ENCODE results near the gene GNPAT.

DNA sequence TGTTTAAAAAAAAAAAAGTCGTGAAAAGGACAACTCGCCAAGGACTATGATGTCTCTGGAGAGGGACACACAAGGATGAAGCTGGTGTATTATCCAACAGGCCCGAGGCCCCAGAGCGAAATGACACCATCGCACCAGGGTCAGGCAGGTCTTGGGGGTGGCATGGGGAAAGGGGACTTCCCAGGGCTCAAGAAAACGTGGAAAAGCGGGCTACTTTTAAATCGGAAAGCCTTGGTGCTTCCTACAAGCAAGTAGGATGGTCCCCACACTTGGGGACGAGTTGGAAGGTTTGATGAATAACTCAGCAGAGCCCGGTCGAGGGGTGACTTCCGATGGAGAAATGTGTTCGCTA lies 505 bp upstream of the GNPAT start:
- TF ChIP-seq, protein P1, sequence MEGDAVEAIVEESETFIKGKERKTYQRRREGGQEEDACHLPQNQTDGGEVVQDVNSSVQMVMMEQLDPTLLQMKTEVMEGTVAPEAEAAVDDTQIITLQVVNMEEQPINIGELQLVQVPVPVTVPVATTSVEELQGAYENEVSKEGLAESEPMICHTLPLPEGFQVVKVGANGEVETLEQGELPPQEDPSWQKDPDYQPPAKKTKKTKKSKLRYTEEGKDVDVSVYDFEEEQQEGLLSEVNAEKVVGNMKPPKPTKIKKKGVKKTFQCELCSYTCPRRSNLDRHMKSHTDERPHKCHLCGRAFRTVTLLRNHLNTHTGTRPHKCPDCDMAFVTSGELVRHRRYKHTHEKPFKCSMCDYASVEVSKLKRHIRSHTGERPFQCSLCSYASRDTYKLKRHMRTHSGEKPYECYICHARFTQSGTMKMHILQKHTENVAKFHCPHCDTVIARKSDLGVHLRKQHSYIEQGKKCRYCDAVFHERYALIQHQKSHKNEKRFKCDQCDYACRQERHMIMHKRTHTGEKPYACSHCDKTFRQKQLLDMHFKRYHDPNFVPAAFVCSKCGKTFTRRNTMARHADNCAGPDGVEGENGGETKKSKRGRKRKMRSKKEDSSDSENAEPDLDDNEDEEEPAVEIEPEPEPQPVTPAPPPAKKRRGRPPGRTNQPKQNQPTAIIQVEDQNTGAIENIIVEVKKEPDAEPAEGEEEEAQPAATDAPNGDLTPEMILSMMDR (IDR thresholded peaks at IDR 0.05; ENCODE audit: insufficient read depth, low read depth, low read length): no peak
- TF ChIP-seq EZH2 (IDR thresholded peaks at IDR 0.05; ENCODE audit: insufficient read depth, low read length): no peak
